Prostate gland (tissue), 2 donors: ENCODE results near the gene CKB.

Experiments used
- POLR2AphosphoS5 ChIP-seq: sonication (generic); formaldehyde crosslinking; IDR thresholded peaks from one replicate; pipeline ENCODE4 v1.6.1; 2017; ENCODE audit warnings: antibody characterized with exemption
- TF ChIP-seq, protein P1 (sequence below), 4 experiments: fragments of 200-600 bp in 2 of 4; fragments of 450-650 bp in 2 of 4; sonication (generic) in 2 of 4; IDR thresholded peaks; 1 replicate in 3 of 4; 2 replicates in 1 of 4; pipeline ENCODE4 v1.5.1; 2016 to 2019; ENCODE audit warnings: antibody characterized with exemption in 4 of 4, mild to moderate bottlenecking in 2 of 4, moderate library complexity in 2 of 4

DNA sequence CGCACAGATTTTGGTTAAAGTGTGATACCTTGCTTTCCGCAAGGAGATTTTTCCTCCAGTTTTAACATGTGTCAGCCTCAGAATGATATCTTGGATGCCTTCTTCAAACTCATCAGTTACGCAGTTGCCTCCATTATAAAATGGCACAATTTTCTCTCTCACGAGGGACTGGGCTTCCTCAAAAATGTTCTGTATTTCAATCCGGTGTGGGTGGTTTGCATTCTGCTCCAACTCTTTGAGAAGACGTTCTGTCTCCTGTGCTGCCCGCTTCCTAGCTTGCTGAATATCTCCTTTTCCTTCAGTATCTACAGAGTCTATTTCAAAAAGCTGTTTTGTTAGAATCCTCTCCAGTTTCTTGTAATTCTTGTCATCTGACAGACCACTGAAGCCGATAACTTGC lies 38.1 kb upstream of the CKB start:
- TF ChIP-seq, protein P1, sequence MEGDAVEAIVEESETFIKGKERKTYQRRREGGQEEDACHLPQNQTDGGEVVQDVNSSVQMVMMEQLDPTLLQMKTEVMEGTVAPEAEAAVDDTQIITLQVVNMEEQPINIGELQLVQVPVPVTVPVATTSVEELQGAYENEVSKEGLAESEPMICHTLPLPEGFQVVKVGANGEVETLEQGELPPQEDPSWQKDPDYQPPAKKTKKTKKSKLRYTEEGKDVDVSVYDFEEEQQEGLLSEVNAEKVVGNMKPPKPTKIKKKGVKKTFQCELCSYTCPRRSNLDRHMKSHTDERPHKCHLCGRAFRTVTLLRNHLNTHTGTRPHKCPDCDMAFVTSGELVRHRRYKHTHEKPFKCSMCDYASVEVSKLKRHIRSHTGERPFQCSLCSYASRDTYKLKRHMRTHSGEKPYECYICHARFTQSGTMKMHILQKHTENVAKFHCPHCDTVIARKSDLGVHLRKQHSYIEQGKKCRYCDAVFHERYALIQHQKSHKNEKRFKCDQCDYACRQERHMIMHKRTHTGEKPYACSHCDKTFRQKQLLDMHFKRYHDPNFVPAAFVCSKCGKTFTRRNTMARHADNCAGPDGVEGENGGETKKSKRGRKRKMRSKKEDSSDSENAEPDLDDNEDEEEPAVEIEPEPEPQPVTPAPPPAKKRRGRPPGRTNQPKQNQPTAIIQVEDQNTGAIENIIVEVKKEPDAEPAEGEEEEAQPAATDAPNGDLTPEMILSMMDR (IDR thresholded peaks at IDR 0.05) = no peak
- TF ChIP-seq POLR2AphosphoS5 = no peak
